Left ventricle myocardium inferior (tissue), 1 donor: ENCODE data around the gene SLC5A4. TPM values are rescaled to one million over a fixed set of nuclear protein-coding genes. Genes with fewer than 3 reads are reported as not detected.
A peak's percentile ranks its signal among the peaks of the same experiment; 100 is the strongest.

Experiments used
- DNase-seq: peaks from one replicate; pipeline ENCODE4 v3.0.0-alpha.2; 2020
- H3K27ac ChIP-seq: fragments of 200-600 bp; replicated peaks from 2 replicates; pipeline ENCODE4 v1.8.0; 2021
- H3K27me3 ChIP-seq: fragments of 200-600 bp; 2 replicates; pipeline ENCODE4 v1.8.0; 2021; ENCODE audit warnings: low read depth
- H3K36me3 ChIP-seq: fragments of 200-600 bp; 2 replicates; pipeline ENCODE4 v1.8.0; 2021
- H3K4me1 ChIP-seq: fragments of 200-600 bp; 2 replicates; pipeline ENCODE4 v1.8.0; 2021
- H3K4me3 ChIP-seq: fragments of 200-600 bp; 2 replicates; pipeline ENCODE4 v1.8.0; 2021; ENCODE audit warnings: mild to moderate bottlenecking, moderate library complexity
- H3K9me3 ChIP-seq: fragments of 200-600 bp; replicated peaks from 2 replicates; pipeline ENCODE4 v1.8.0; 2021
- CTCF ChIP-seq: fragments of 200-600 bp; IDR thresholded peaks from 2 replicates; pipeline ENCODE4 v1.8.0; 2021; ENCODE audit warnings: antibody characterized with exemption, mild to moderate bottlenecking, borderline replicate concordance
- intact Hi-C: fragments of 100-400 bp; cut with micrococcal nuclease; formaldehyde crosslinking; loops from one replicate; pipeline ENCODE4 v1.11.0; 2022
- total RNA-seq: library from RNA; stranded (reverse); fragmentation: NEBNext Ultra II Directional; extraction: Animal tissue kit (Norgen Biotek cat#: 25700); gene quantifications from one replicate; pipeline ENCODE4 v1.2.1, GENCODE V29; 2021
- donor health status: DM: no; HTN: yes; CAD: no; lungs with severe emphysema.

SLC5A4 gene
- total RNA-seq, 1 donor from 2014 or later, result 0.27 TPM

GRCh38 chr22:32203181-32204039, 51.7 kb downstream of the SLC5A4 start:
- Histone ChIP-seq H3K4me1 (peaks cover 12% of the 10 kb centered on the region), H3K4me3 (peak overlapping the region; percentile 53), H3K27me3 (peaks cover 67% of the 10 kb centered on the region), H3K36me3 (no peaks in the 10 kb centered on the region), H3K9me3 (no peaks in the 10 kb centered on the region), H3K27ac (no peak overlapping the region)
- DNase-seq, result no peak
- intact Hi-C loops, result no loop called here
- no peak for TF ChIP-seq CTCF

- Histone ChIP-seq H3K4me3 (peak overlapping the region; percentile 53), H3K27ac (no peak overlapping the region), H3K36me3 (no peaks in the 10 kb centered on the region), H3K9me3 (no peaks in the 10 kb centered on the region), H3K4me1 (peaks cover 12% of the 10 kb centered on the region), H3K27me3 (peaks cover 75% of the 10 kb centered on the region)
- peak; percentile 63 for TF ChIP-seq CTCF
- intact Hi-C loops, result no loop called here
- peak; percentile 26 for DNase-seq
These were observed 52.5 kb downstream of the SLC5A4 start for GRCh38 chr22:32202539-32203180.

- Histone ChIP-seq H3K27ac (no peak overlapping the region), H3K36me3 (no peaks in the 10 kb centered on the region), H3K27me3 (peaks cover 80% of the 10 kb centered on the region), H3K9me3 (no peaks in the 10 kb centered on the region), H3K4me1 (peaks cover 12% of the 10 kb centered on the region), H3K4me3 (peak overlapping the region; percentile 53)
- DNase-seq, result no peak
- TF ChIP-seq CTCF, result no peak
- intact Hi-C loops, result no loop called here
These were observed 53.0 kb downstream of the SLC5A4 start for GRCh38 chr22:32202161-32202538.

- peaks cover 83% of the 10 kb centered on the region for H3K27me3 ChIP-seq
- no peak for DNase-seq
- intact Hi-C loops, result no loop called here
- H3K9me3 ChIP-seq, result no peaks in the 10 kb centered on the region
- H3K4me3 ChIP-seq, result no peak overlapping the region
- peaks cover 12% of the 10 kb centered on the region for H3K4me1 ChIP-seq
- H3K27ac ChIP-seq, result no peak overlapping the region
- H3K36me3 ChIP-seq, result no peaks in the 10 kb centered on the region
- TF ChIP-seq CTCF, result no peak
These were observed 54.4 kb downstream of the SLC5A4 start for GRCh38 chr22:32200752-32201151.

- Histone ChIP-seq H3K36me3 (no peaks in the 10 kb centered on the region), H3K27me3 (peaks cover 85% of the 10 kb centered on the region), H3K27ac (no peak overlapping the region), H3K9me3 (no peaks in the 10 kb centered on the region), H3K4me3 (no peak overlapping the region), H3K4me1 (peaks cover 12% of the 10 kb centered on the region)
- intact Hi-C loops, result no loop called here
- DNase-seq, result no peak
- TF ChIP-seq CTCF, result no peak
These were observed 55.2 kb downstream of the SLC5A4 start for GRCh38 chr22:32199961-32200360.
